B cell (primary cell): ENCODE data around the gene ITPKB.

Experiments used
- CTCF ChIP-seq: fragments of 200-600 bp; IDR thresholded peaks from one replicate; pipeline ENCODE4 v1.8.0; 2022; ENCODE audit warnings: antibody characterized with exemption, mild to moderate bottlenecking
- EZH2 ChIP-seq: IDR thresholded peaks from 2 replicates; pipeline ENCODE4 v1.6.1; 2012; ENCODE audit warnings: borderline replicate concordance, low read depth, mild to moderate bottlenecking, moderate library complexity, low read length; ENCODE audit not compliant: insufficient read depth, poor library complexity, severe bottlenecking

GRCh38 chr1:226610671-226611070 is 128.4 kb downstream of the ITPKB start:
- no peak for TF ChIP-seq CTCF
- TF ChIP-seq EZH2: no peak
